Esophagus squamous epithelium (tissue), 4 donors: Measurements from ENCODE around the gene C20orf141.

Source experiments
- POLR2A ChIP-seq, 4 donors: fragments of 450-650 bp; IDR thresholded peaks; one replicate each; pipeline ENCODE4 v1.6.1; 2017; ENCODE audit warnings: antibody characterized with exemption in 4 of 4, mild to moderate bottlenecking in 4 of 4, moderate library complexity in 3 of 4
- TF ChIP-seq, protein P1 (sequence below), 6 experiments: fragments of 450-650 bp in 4 of 6; fragments of 200-600 bp in 2 of 6; sonication (generic) in 2 of 6; IDR thresholded peaks; one replicate each; pipeline ENCODE4 v1.5.1; 2016 to 2019; ENCODE audit warnings: antibody characterized with exemption in 6 of 6, mild to moderate bottlenecking in 4 of 6, moderate library complexity in 4 of 6

DNA sequence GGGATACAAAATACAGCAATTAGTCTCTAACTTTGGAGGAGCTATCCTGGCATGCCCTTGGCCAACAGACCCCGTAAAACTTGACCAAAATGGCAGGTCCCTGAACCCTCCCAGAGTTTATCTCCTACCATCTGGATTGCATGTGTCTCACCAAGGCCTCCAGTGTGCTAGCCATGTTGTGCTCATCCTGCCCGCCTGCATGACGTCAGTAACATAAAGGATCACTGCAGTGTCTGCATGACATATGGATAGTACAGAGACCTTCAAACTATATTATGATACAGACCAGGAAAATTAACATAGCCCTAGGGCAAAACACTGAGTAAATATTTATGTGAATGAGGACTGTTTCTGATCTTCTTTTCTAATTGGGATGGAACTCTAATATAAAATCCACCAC lies 39.6 kb upstream of the C20orf141 start:
- TF ChIP-seq, protein P1, sequence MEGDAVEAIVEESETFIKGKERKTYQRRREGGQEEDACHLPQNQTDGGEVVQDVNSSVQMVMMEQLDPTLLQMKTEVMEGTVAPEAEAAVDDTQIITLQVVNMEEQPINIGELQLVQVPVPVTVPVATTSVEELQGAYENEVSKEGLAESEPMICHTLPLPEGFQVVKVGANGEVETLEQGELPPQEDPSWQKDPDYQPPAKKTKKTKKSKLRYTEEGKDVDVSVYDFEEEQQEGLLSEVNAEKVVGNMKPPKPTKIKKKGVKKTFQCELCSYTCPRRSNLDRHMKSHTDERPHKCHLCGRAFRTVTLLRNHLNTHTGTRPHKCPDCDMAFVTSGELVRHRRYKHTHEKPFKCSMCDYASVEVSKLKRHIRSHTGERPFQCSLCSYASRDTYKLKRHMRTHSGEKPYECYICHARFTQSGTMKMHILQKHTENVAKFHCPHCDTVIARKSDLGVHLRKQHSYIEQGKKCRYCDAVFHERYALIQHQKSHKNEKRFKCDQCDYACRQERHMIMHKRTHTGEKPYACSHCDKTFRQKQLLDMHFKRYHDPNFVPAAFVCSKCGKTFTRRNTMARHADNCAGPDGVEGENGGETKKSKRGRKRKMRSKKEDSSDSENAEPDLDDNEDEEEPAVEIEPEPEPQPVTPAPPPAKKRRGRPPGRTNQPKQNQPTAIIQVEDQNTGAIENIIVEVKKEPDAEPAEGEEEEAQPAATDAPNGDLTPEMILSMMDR (IDR thresholded peaks at IDR 0.05): no peak
- TF ChIP-seq POLR2A (IDR thresholded peaks at IDR 0.05): no peak
